Keratinocyte (primary cell): ENCODE measurements around the gene SVOPL. TPM values are rescaled to one million over a fixed set of nuclear protein-coding genes. Genes with fewer than 3 reads are reported as not detected.

Experiments used
- DNase-seq: peaks from one replicate; pipeline ENCODE4 v3.0.0-alpha.2; 2011; ENCODE audit warnings: low read depth, missing footprints, low spot score
- FAIRE-seq: peaks from 2 replicates; lab custom pipeline; 2011; peaks lifted over from hg19 to GRCh38; lab: Jason Lieb, UNC
- H2AFZ ChIP-seq: 2 replicates; pipeline ENCODE4 v1.6.0; 2012; ENCODE audit warnings: low read length, control low read depth, inconsistent platforms; ENCODE audit not compliant: control insufficient read depth
- H3K27ac ChIP-seq: 2 replicates; pipeline ENCODE4 v1.5.1; 2011; ENCODE audit warnings: low read length; ENCODE audit not compliant: control insufficient read depth, insufficient read depth
- H3K27me3 ChIP-seq: 3 replicates; pipeline ENCODE4 v1.6.0; 2011; ENCODE audit warnings: low read length; ENCODE audit not compliant: control insufficient read depth, insufficient read depth; ENCODE audit errors: extremely low read depth
- H3K36me3 ChIP-seq, 2 experiments: 2 replicates in 1 of 2; 3 replicates in 1 of 2; pipeline ENCODE4 v1.5.1; 2011; ENCODE audit warnings: low read length in 2 of 2, mild to moderate bottlenecking in 1 of 2; ENCODE audit not compliant: control insufficient read depth in 2 of 2, insufficient read depth in 2 of 2; ENCODE audit errors: extremely low read depth in 1 of 2
- H3K4me1 ChIP-seq: 3 replicates; pipeline ENCODE4 v1.5.1; 2011; ENCODE audit warnings: low read length; ENCODE audit not compliant: control insufficient read depth, insufficient read depth; ENCODE audit errors: extremely low read depth
- H3K4me2 ChIP-seq: 3 replicates; pipeline ENCODE4 v1.6.0; 2011; ENCODE audit warnings: low read depth, low read length; ENCODE audit not compliant: control insufficient read depth, insufficient read depth; ENCODE audit errors: extremely low read depth
- H3K4me3 ChIP-seq, 3 experiments: fragments of 200-600 bp in 1 of 3; sonication (generic) in 1 of 3; 2 replicates in 2 of 3; 3 replicates in 1 of 3; pipeline ENCODE4 v1.5.1; 2011 to 2016; ENCODE audit warnings: low read length in 3 of 3, mild to moderate bottlenecking in 3 of 3, control low read depth in 2 of 3, inconsistent platforms in 1 of 3, low read depth in 1 of 3, mixed read lengths in 1 of 3, mixed run types in 1 of 3, moderate library complexity in 1 of 3; ENCODE audit not compliant: control insufficient read depth in 2 of 3, insufficient read depth in 2 of 3; ENCODE audit errors: extremely low read depth in 1 of 3
- H3K79me2 ChIP-seq: 2 replicates; pipeline ENCODE4 v1.6.0; 2012; ENCODE audit warnings: low read length; ENCODE audit not compliant: control insufficient read depth, insufficient read depth
- H3K9ac ChIP-seq: 3 replicates; pipeline ENCODE4 v1.6.0; 2011; ENCODE audit warnings: low read length; ENCODE audit not compliant: control insufficient read depth, insufficient read depth; ENCODE audit errors: extremely low read depth
- H3K9me1 ChIP-seq: 3 replicates; pipeline ENCODE4 v1.6.0; 2011; ENCODE audit warnings: low read length; ENCODE audit not compliant: control insufficient read depth, insufficient read depth; ENCODE audit errors: extremely low read depth
- H3K9me3 ChIP-seq: 2 replicates; pipeline ENCODE4 v1.5.1; 2012; ENCODE audit warnings: low read depth, low read length; ENCODE audit not compliant: control insufficient read depth
- H4K20me1 ChIP-seq: 3 replicates; pipeline ENCODE4 v1.6.0; 2011; ENCODE audit warnings: low read length; ENCODE audit not compliant: control insufficient read depth, insufficient read depth; ENCODE audit errors: extremely low read depth
- CTCF ChIP-seq, 3 experiments: IDR thresholded peaks in 1 of 3; conservative IDR thresholded peaks in 1 of 3; optimal IDR thresholded peaks in 1 of 3; 2 replicates in 2 of 3; 3 replicates in 1 of 3; pipeline versions ENCODE3 to v1.5.1; 2011; ENCODE audit warnings: low read length in 3 of 3, mild to moderate bottlenecking in 3 of 3, moderate library complexity in 2 of 3, control low read depth in 1 of 3, inconsistent platforms in 1 of 3; ENCODE audit not compliant: insufficient read depth in 2 of 3; ENCODE audit errors: extremely low read depth in 1 of 3
- EZH2 ChIP-seq: IDR thresholded peaks from one replicate; pipeline ENCODE4 v1.6.1; 2012; ENCODE audit warnings: inconsistent platforms, mild to moderate bottlenecking, low read length, moderate library complexity
- dilution Hi-C: fragments of 300-500 bp; cut with MboI; formaldehyde crosslinking; loops from one replicate; pipeline ENCODE4 v1.7.0; 2020; ENCODE audit warnings: low sequenced_read_pairs; ENCODE audit not compliant: extremely low pct_ligation_motif_present
- polyA plus RNA-seq, 5 experiments: library from polyadenylated mRNA; depleted of rRNA in 3 of 5; stranded (reverse) in 3 of 5; stranded (forward) in 1 of 5; unstranded in 1 of 5; fragments of >200 nt; gene quantifications; 1 replicate in 1 of 5; 2 replicates in 3 of 5; 3 replicates in 1 of 5; pipeline versions ENCODE4 v1.2.1 to v1.2.3, GENCODE V29; 2011 to 2012; ENCODE audit warnings: missing spikeins in 2 of 5, low read depth in 1 of 5, low replicate concordance in 1 of 5

The SVOPL gene
- polyA plus RNA-seq, 1 donor (not counting 4 experiments of a cell fraction or from before 2014, with no cell fraction given): not detected

- FAIRE-seq: no peak
- dilution Hi-C loops: no loop called here
Observed at GRCh38 chr7:138710536-138711385, 9.6 kb upstream of the SVOPL start.

GRCh38 chr7:138705167-138705566, 4.0 kb upstream of the SVOPL start:
- H3K27ac ChIP-seq: no peak overlapping the region
- no peaks in the 10 kb centered on the region for H4K20me1 ChIP-seq
- no peaks in the 10 kb centered on the region for H3K4me1 ChIP-seq
- H3K36me3 ChIP-seq: no peaks in the 10 kb centered on the region
- no peaks in the 10 kb centered on the region for H3K79me2 ChIP-seq
- no peaks in the 10 kb centered on the region for H3K9me1 ChIP-seq
- DNase-seq: no peak
- no peak overlapping the region for H3K9ac ChIP-seq
- FAIRE-seq: no peak
- H3K27me3 ChIP-seq: no peaks in the 10 kb centered on the region
- dilution Hi-C loops: no loop called here
- no peaks in the 10 kb centered on the region for H3K9me3 ChIP-seq
- H3K4me3 ChIP-seq: no peak overlapping the region
- no peak overlapping the region for H2AFZ ChIP-seq
- TF ChIP-seq CTCF (optimal IDR thresholded peaks at IDR 0.05 in 1 of 3, IDR thresholded peaks at IDR 0.05 in 1 of 3, conservative IDR thresholded peaks at IDR 0.05 in 1 of 3; ENCODE audit: extremely low read depth in 1 of 3, insufficient read depth in 2 of 3, low read length in 3 of 3) (no peak), EZH2 (no peak)
- no peak overlapping the region for H3K4me2 ChIP-seq

More at GRCh38 chr7:138710536-138711385, 9.6 kb upstream of the SVOPL start:
- Histone ChIP-seq H3K9me3 (peaks cover 2% of the 10 kb centered on the region), H2AFZ (no peak overlapping the region), H3K4me1 (no peaks in the 10 kb centered on the region), H3K9ac (no peak overlapping the region), H3K4me3 (no peak overlapping the region), H3K36me3 (no peaks in the 10 kb centered on the region), H3K27ac (no peak overlapping the region), H3K79me2 (no peaks in the 10 kb centered on the region), H3K27me3 (no peaks in the 10 kb centered on the region), H4K20me1 (no peaks in the 10 kb centered on the region), H3K4me2 (no peak overlapping the region), H3K9me1 (no peaks in the 10 kb centered on the region)
- no peak for DNase-seq
- TF ChIP-seq EZH2 (no peak), CTCF (optimal IDR thresholded peaks at IDR 0.05 in 1 of 3, IDR thresholded peaks at IDR 0.05 in 1 of 3, conservative IDR thresholded peaks at IDR 0.05 in 1 of 3; ENCODE audit: extremely low read depth in 1 of 3, insufficient read depth in 2 of 3, low read length in 3 of 3) (no peak)
